Measurements from ENCODE around the gene HUNK.
"Not testable (repeated sequence)": the region's sequence is repeated elsewhere in the genome, so short reads cannot be mapped to it uniquely, and the experiment has no call there.

The HUNK gene

DNA sequence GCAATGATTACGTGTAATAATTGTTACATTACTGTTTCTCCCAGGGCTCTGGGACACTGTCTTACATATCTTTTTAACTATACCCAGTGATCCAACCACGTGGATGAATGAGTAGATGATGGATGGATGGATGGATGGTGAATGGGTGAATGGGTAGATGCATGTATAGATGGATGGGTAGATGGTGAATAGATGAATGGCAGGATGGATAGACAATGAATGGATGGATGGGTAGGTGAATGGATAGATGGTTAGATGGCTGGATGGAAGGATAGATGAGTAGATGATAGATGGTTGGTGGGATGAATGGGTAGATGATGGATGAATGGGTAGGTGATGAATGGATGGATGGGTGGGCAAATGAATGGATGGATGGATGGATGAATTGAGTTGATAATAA is 135.9 kb downstream of the HUNK start:
- DNase-seq: no peak

DNA sequence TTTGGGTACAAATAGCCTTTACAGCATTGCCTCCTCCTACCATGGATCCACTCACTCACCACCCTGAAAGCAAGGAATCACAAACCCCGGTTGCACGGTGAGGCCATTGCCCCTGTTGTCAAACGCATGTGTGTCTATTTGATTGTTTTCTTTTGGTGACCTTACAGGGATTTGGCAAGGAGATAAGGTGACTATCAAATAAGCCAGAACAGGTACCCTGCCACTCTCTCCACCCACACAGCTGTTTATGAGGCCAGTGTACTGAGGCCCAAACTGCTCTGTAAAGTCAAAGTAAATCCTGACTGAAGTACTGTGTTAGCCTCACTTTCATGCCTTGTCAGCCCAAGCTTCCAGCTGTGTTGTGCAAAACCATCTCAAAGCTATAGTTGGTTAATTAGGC is 136.4 kb downstream of the HUNK start:
- no peak for DNase-seq

DNA sequence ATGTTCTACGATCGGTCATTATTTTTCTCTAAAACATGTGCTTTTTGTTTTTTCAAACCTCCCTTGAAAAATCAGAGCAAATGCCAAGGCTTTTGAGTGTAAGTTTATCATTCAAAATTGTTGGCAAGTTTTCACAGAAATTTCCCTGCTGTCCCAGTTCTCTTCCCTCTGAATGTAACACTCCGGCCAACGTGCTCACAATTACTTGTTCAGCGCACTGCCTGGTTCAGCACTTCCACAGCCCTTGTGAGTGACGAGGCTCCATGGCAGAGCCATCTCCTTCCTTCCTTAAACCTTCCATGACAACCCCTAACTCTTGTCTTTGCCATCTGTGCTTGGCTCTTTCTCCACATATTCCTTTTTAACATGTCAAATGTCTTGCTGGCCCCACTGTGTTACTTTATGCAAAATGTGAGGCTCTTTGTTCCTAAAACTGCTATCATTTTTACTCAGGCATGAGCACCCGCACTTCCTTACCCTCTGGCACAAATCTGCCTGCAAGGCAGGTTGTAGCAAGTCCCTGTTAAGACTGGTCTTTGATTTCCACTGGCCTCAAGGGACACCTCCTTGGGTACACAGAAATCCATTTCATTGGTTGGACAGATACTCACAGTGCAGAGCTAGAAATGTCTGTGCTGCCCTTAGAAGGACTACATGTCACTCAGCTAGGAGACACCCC is 142.8 kb downstream of the HUNK start:
- no peak for DNase-seq

DNA sequence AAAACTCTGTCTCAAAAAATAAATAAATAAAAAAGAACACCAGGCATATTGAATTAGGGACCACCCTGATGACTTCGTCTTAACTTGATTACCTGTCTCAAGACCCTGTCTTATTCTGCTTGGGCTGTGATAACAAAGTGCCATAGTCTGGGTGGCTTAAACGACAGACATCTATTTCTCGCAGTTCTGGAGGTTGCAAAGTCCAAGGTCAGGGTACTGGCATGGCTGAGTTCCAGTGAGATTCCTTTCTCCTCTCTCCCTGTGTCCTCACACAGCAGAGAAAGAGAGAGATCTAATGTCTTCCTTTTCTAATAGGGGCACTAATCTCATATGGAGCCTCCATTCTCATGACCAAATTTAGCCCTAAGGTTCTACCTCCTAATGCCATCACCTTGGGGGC is 145.6 kb downstream of the HUNK start:
- no peak for DNase-seq

DNA sequence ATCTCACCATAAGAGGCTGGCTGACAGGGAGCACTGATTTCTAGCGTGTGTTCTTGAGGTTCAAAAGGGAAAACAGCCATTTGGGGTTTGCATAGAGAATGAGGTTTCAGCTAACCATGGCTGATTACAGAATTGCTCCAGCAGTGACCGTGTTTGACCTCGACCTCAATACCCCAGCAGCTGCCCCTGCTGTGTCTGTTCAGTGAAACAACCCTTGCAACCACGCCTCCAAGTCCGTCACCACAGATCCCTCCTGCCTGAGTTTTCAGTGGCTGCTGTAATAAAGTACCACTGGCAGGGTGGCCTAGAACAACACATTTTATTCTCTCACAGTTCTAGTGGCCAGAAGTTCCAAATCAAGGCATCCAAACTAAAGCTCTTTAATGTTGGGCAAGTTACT is 147.7 kb downstream of the HUNK start:
- DNase-seq: no peak

DNA sequence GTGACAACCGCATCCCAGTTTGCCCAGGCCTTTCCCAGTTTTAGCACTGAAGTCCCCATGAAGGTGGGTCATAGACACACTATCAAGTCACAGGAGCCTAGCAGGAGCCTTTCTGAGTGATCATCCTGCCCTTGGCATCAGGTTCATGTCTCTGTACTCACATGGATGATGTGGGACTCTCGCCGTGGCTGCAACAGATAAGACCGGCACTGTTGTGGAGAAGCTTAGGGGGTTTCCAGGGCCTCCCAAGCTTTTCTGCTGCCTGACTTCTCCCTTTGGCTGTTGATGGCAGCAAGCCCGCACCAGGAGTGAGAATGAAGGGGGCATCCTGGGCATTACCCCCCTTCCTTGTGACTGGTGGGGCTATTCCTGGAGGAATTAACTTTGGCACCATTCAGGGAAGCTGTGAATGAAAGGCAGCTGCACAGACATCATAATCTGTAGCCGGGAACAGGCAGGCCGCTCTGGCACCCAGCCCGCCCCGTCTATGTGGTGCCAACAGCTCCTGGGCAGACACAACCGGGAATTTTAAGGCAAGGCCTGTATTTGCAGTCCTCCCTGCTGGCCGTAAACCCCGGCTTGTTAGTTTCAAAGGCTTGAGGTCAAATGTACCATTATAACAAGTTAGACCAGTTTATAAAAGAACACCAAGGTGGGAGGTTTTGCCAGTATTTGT is 148.6 kb downstream of the HUNK start:
- DNase-seq: no peak

DNA sequence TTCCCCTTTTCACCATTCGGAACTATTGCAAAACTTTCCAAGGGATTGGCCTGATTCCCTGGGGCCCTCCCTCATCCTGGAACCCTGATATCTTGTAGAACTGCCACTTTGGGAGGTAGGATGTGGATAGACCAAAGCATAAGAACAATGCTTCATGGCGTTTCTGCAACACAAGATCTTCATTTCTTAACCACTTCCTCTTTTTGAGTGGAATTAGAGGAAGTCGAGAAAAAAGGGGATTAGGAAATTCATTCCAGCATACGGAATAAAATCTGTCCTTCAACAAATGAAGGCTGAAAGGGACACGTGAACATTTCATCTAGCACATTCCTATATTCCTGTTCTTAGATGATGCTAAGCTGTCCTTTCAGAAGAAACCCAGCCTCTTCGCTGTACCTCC is 149.3 kb downstream of the HUNK start:
- no peak for DNase-seq

DNA sequence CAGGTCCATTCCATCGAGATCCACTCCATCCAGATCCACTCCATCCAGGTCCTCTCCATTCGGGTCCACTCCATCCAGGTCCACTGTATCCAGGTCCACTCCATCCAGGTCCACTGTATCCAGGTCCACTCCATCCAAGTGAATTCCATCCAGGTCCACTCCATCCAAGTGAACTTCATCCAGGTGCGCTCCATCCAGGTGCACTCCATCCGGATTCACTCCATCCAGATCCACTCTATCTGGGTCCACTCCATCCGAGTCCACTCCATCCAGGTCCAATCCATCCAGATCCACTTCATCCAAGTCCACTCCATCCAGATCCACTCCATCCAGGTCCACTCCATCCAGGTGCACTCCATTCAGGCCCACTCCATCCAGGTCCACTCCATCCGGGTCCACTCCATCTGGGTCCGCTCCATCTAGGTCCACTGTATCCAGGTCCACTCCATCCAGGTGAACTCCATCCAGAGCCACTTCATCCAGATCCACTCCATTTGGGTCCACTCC is 157.4 kb downstream of the HUNK start:
- DNase-seq: no peak

DNA sequence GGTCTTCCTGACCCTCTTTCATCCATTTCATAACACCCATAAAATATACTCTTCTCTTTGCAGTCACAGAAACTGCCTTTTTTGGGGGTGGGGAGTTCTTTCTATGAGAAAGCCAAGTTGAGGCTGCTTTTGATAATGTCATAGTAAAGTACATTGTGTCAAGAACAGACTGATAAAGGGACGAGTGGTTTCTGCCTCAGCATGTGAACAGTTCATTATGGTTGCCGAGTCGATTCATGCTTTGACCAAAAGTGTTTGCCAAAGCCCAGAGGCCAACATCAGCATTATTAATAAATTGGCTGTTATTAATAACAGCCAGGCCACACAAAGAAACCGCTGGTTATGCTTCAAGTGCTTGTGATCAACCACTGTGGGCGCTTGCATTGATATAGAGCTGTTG is 162.0 kb downstream of the HUNK start:
- DNase-seq: no peak

DNA sequence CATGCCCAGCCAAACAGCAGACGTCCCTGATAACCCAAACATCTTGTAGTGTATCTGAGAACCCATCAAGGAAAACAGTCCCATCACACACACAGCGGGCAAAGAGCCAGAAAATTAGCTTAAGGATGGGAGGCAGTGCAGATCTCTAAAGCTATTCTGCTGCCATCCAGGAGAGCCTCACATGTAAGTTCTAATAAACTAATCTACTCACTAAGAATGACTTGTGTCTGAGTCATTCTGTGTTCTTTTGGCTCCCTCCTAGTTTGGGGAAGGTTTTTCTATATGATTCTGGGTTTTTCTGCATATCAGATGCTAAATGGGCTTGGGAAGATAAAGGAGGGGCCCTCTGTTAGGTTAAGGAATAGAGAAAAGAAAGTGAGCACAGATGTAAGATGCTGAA is 162.8 kb downstream of the HUNK start:
- no peak for DNase-seq

DNA sequence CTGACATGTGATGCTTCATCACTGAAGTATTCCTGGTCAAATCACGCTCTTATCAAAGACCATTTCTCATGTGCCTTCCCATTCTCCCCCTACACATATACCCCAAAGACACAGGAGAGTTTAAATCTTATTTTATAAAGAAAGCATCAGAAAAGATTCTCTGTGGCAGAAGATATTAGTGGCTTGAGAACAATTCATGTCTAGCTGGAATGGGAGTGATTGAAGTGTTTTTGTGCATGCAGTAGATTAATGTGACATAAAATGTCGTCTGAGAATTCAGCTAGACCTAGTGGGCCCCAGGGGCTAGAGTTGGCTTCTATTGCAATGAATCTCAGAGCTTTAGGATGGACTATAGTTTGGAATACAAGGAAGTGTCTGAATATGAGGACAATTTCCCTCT is 163.9 kb downstream of the HUNK start:
- DNase-seq: no peak

DNA sequence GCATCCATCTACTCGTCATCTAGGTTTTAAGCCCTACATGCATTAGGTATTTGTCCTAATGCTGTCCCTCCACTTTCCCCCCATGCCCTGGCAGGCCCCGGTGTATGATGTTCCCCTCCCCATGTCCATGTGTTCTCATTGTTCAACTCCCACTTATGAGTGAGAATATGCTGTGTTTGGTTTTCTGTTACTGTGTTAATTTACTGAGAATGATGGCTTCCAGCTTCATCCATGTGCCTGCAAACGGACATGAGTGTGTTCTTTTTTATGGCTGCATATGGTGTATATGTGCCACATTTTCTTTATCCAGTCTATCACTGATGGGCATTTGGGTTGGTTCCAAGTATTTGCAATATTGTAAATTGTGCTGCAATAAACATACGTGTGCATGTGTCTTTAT is 165.9 kb downstream of the HUNK start:
- not testable (repeated sequence) for DNase-seq

DNA sequence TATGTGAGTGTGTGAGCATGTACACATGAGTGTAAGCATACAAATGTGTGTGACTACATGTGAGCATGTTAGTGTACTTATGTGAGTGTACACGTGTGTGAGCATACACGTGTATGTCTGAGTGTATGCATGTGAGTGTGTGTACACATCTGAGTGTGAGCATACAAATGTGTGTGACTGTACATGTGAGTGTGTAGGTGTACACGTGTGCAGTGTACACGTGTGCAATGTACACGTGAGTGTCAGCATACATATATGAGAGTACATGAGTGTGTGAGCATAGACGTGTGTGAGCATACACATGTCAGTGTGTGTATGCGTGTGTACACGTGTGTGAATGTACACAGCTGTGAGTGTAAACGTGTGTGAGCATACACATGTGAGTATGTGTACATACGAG is 170.6 kb downstream of the HUNK start:
- no peak for DNase-seq

DNA sequence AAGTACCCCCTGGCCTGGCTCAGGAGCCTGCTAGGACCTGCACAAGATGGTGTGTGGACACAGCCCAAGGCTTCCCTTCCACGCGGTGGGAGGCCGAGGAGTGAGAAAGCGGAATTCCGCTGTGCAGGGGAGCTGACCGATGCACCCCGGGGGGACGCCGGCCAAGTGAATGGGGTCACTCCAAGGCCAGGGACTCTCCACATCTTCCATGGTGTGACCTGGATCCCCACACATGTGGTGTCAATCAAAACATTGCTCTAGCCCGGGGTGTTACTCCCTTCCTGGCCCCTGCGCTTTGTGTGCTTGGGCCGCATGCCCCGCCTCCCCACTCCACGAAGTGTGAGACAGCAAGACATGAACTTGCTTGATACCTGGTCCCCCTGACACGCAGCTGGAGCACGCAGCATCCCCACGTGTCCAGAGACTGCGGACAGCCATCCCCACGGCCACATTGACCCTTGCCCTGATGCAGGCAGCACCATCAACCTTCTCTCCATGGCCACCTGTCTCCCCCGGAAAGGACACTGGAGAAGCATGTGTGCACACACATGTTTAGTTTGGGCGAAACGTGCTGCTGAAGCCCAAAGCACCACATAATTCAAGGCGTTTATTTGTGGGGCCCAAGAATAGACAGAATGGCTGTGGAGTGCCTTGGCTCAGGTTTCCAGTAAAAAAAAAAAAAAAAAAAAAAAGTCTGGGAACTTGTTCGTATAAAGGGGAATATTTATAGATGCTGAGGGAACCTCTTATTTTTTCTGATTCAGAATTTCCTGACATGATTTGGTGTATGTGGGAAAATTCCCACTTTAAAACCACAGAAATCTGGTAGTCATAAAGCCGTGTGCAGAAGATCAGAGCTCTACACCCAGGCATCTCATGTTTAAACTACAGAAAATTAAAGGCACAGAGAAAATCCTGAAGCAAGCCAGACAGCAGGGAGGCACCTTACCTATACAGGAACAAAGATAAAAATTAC is 171.7 kb downstream of the HUNK start:
- no peak for DNase-seq

DNA sequence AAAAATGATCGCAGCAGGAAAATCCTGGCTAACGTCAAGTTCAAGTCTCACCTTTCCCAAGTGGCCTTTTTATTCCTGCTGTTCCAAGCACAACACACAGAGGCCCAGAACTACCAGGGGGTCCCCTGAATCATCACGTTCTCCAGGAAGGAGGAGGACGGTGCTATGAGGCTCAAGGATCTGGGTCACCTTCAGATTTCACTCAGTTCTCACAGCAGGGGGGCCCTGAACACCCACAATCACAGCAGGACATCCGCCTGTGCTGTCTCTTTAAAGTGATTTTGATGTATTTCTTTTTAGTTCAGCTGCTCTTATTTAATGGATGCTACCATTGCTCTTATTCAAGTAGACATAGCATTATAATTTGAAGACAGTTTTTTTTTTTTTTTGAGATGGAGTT is 173.4 kb downstream of the HUNK start:
- no peak for DNase-seq

DNA sequence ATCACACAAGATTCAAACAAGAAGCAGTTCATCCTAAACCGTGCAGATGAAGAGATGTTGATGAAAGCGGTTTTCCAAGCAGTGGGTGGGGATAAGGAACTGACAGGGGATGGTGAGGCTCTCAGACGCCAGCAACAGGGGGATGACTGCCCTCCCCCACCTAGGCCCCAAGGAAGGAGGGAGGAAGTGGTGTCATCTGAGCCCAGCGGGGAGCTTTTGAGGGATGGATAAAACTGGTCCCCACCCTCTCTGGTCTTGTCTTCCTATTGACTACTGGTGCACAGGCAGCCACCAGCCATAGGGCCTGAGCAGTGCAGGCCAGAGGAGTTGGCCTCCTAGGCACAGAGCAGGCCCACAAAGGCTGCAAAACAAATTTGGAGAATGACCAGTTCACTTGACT is 175.5 kb downstream of the HUNK start:
- DNase-seq: no peak

All from NCI-H1436 treated with DMSO at 0.1 percent for 48 hours (cell line).